Endodermal cell (in vitro differentiated cells): ENCODE measurements around the gene GRIPAP1. TPM values are rescaled to one million over a fixed set of nuclear protein-coding genes. Genes with fewer than 3 reads are reported as not detected.
A peak's percentile ranks its signal among the peaks of the same experiment; 100 is the strongest.

Experiments
- DNase-seq: peaks from one replicate; pipeline ENCODE4 v3.0.0-alpha.2; 2017
- H3K27ac ChIP-seq: 2 replicates; pipeline ENCODE4 v1.5.1; 2013; ENCODE audit warnings: mild to moderate bottlenecking, low read depth, low read length, moderate library complexity
- H3K27me3 ChIP-seq: 2 replicates; pipeline ENCODE4 v1.6.1; 2013; ENCODE audit warnings: mild to moderate bottlenecking, low read length, moderate library complexity; ENCODE audit not compliant: insufficient read depth, control insufficient read depth, poor library complexity, severe bottlenecking
- H3K36me3 ChIP-seq: 2 replicates; pipeline ENCODE4 v1.7.0; 2013; ENCODE audit warnings: mild to moderate bottlenecking, low read length, moderate library complexity; ENCODE audit not compliant: control insufficient read depth, insufficient read depth
- H3K4me1 ChIP-seq: one replicate; pipeline ENCODE4 v1.7.0; 2013; ENCODE audit warnings: low read length; ENCODE audit not compliant: control insufficient read depth, insufficient read depth
- H3K4me3 ChIP-seq: 2 replicates; pipeline ENCODE4 v1.5.1; 2013; ENCODE audit warnings: mild to moderate bottlenecking, low read length, moderate library complexity
- H3K9ac ChIP-seq: 2 replicates; pipeline ENCODE4 v1.6.1; 2013; ENCODE audit warnings: mild to moderate bottlenecking, low read length, moderate library complexity; ENCODE audit not compliant: poor library complexity, severe bottlenecking; ENCODE audit errors: extremely low read depth
- H3K9me3 ChIP-seq: 2 replicates; pipeline ENCODE4 v1.6.1; 2013; ENCODE audit warnings: mild to moderate bottlenecking, low read length, moderate library complexity; ENCODE audit not compliant: control insufficient read depth
- H3K27ac Mint-ChIP-seq: 2 replicates; pipeline ENCODE4 v1.8.0; 2020; ENCODE audit warnings: mixed read lengths
- H3K27me3 Mint-ChIP-seq: 2 replicates; pipeline ENCODE4 v1.8.0; 2021; ENCODE audit warnings: mild to moderate bottlenecking, mixed read lengths; ENCODE audit not compliant: insufficient read depth
- H3K36me3 Mint-ChIP-seq: 2 replicates; pipeline ENCODE4 v1.8.0; 2020; ENCODE audit warnings: low read depth, mixed read lengths
- H3K4me1 Mint-ChIP-seq: 2 replicates; pipeline ENCODE4 v1.8.0; 2020; ENCODE audit warnings: mixed read lengths
- H3K4me3 Mint-ChIP-seq: 2 replicates; pipeline ENCODE4 v1.8.0; 2020; ENCODE audit warnings: mild to moderate bottlenecking, moderate library complexity, mixed read lengths
- H3K9me3 Mint-ChIP-seq: 2 replicates; pipeline ENCODE4 v1.8.0; 2020; ENCODE audit warnings: mild to moderate bottlenecking, mixed read lengths
- WGBS, 2 experiments: methylation state at CpG; one replicate each; pipeline versions ENCODE4 v1.1.5 to v1.1.7; 2013; ENCODE audit warnings: missing lambda C conversion rate in 2 of 2, mixed read lengths in 1 of 2; ENCODE audit not compliant: insufficient coverage in 1 of 2, insufficient read length in 1 of 2; 5-methylcytosine and 5-hydroxymethylcytosine counted together
- total RNA-seq, 2 donors: library from RNA; stranded (reverse); fragmentation: NEBNext Ultra II Directional in 1 of 2; extraction: Animal tissue kit (Norgen Biotek cat#: 25700) in 1 of 2; gene quantifications; 2 replicates in 1 of 2; 3 replicates in 1 of 2; pipeline ENCODE4 v1.2.1, GENCODE V29; 2021
- TF ChIP-seq, protein P1 (sequence below): fragments of 200-600 bp; sonication (generic); conservative IDR thresholded peaks from 2 replicates; pipeline ENCODE4 v1.5.0; 2021; ENCODE audit warnings: antibody characterized with exemption, mild to moderate bottlenecking

Gene GRIPAP1
- total RNA-seq, 2 donors from 2014 or later: 55.9 to 63.1 TPM

DNA sequence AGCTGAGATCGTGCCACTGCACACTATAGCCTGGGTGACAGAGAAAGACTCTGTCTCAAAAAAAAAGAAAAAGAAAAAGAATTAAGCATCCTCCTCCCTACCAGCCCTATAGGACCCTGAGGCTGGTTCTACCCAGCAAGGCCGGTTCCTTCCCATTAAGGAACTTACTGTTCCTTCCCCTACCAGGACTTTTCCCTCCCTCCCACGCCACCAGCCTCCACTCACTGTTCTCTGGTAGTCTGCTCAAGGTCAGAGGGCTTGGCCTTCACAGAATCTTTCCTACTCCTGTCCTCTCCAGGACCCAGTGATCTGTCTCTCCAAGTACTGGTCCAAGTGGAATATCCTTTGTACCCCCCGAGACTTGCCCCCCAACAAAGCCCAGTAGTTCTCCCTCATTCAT lies 1.4 kb downstream of the GRIPAP1 start:
- TF ChIP-seq, protein P1, sequence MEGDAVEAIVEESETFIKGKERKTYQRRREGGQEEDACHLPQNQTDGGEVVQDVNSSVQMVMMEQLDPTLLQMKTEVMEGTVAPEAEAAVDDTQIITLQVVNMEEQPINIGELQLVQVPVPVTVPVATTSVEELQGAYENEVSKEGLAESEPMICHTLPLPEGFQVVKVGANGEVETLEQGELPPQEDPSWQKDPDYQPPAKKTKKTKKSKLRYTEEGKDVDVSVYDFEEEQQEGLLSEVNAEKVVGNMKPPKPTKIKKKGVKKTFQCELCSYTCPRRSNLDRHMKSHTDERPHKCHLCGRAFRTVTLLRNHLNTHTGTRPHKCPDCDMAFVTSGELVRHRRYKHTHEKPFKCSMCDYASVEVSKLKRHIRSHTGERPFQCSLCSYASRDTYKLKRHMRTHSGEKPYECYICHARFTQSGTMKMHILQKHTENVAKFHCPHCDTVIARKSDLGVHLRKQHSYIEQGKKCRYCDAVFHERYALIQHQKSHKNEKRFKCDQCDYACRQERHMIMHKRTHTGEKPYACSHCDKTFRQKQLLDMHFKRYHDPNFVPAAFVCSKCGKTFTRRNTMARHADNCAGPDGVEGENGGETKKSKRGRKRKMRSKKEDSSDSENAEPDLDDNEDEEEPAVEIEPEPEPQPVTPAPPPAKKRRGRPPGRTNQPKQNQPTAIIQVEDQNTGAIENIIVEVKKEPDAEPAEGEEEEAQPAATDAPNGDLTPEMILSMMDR: no peak
- no peaks in the 10 kb centered on the region for H3K4me1 ChIP-seq
- DNase-seq: no peak
- H3K27me3 Mint-ChIP-seq: no peaks in the 10 kb centered on the region
- H3K36me3 ChIP-seq: peaks cover 18% of the 10 kb centered on the region
- no peak overlapping the region for H3K9ac ChIP-seq
- no peak overlapping the region for H3K27ac ChIP-seq
- H3K4me3 ChIP-seq: no peak overlapping the region
- peak overlapping the region; percentile 99 for H3K4me3 Mint-ChIP-seq
- H3K9me3 ChIP-seq: no peaks in the 10 kb centered on the region
- WGBS, 2 experiments: 99 to 100% methylated on average over 1 to 4 of the region's 4 CpGs
- peaks cover 29% of the 10 kb centered on the region for H3K36me3 Mint-ChIP-seq
- H3K27me3 ChIP-seq: no peaks in the 10 kb centered on the region
- peaks cover 58% of the 10 kb centered on the region for H3K9me3 Mint-ChIP-seq
- no peak overlapping the region for H3K27ac Mint-ChIP-seq
- no peaks in the 10 kb centered on the region for H3K4me1 Mint-ChIP-seq

DNA sequence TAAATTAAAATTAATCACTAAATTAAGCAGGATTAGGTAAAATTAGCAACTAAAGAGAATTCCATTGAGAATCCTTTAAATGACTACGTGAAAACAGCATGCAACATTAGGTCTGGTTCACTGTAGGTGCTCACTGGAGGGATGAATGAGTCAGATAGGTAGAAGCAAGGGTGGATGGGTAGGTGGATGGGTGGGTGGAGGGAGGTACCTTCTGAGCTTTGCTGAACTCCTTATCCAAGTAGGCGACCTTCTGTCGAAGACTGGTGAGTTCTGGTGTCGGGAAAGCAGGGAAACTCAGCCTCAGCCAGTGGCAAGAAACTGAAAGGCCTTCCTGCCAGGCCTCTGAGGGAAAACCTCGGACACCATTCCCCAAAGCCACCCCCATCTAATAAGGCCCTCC lies 3.0 kb downstream of the GRIPAP1 start:
- no peak overlapping the region for H3K4me3 ChIP-seq
- peaks cover 18% of the 10 kb centered on the region for H3K36me3 ChIP-seq
- no peaks in the 10 kb centered on the region for H3K9me3 ChIP-seq
- no peak overlapping the region for H3K9ac ChIP-seq
- no peak overlapping the region for H3K27ac ChIP-seq
- WGBS, 2 experiments: 93 to 100% methylated on average over 1 to 5 of the region's 5 CpGs
- no peak overlapping the region for H3K27ac Mint-ChIP-seq
- peaks cover 71% of the 10 kb centered on the region for H3K9me3 Mint-ChIP-seq
- DNase-seq: no peak
- H3K4me3 Mint-ChIP-seq: no peak overlapping the region
- peaks cover 37% of the 10 kb centered on the region for H3K36me3 Mint-ChIP-seq
- H3K4me1 Mint-ChIP-seq: no peaks in the 10 kb centered on the region
- no peaks in the 10 kb centered on the region for H3K27me3 Mint-ChIP-seq
- no peaks in the 10 kb centered on the region for H3K27me3 ChIP-seq
- TF ChIP-seq, protein P1: no peak
- no peaks in the 10 kb centered on the region for H3K4me1 ChIP-seq

DNA sequence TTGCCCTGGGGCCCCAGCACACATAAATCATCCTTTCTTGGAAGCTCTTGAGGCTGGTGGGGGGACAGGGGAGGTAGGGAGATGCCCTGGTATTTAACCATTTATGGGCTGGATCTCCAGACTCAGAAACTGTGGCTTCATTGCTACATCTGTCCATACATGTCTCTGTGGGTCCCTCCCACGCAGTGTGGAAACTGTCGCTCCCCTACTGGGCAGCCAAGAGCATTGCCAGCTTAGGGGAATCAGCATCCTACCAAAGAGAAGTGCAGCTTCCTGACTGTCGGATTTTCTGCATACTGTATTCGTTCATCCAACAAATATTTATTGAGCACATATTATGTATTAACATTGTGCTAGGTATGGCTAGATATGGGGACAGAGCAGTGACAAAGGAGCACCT lies 3.7 kb downstream of the GRIPAP1 start:
- Histone ChIP-seq H3K9me3 (no peaks in the 10 kb centered on the region), H3K9ac (no peak overlapping the region), H3K36me3 (peaks cover 24% of the 10 kb centered on the region), H3K4me3 (no peak overlapping the region), H3K27me3 (no peaks in the 10 kb centered on the region), H3K27ac (no peak overlapping the region), H3K4me1 (no peaks in the 10 kb centered on the region)
- DNase-seq: no peak
- TF ChIP-seq, protein P1: peak; percentile 34
- Mint-ChIP-seq H3K27me3 (no peaks in the 10 kb centered on the region), H3K36me3 (peaks cover 43% of the 10 kb centered on the region), H3K9me3 (peaks cover 71% of the 10 kb centered on the region), H3K4me3 (no peak overlapping the region), H3K27ac (no peak overlapping the region), H3K4me1 (no peaks in the 10 kb centered on the region)
- 86% methylated on average over 2 of the region's 4 CpGs; no CpG with 5 or more reads in 1 of the 2 experiments for WGBS, 2 experiments
